ENCODE results near the gene MYBL2. TPM values are rescaled to one million over a fixed set of nuclear protein-coding genes. Genes with fewer than 3 reads are reported as not detected.

Gene MYBL2
- total and polyA plus RNA-seq, 8 donors = 6.1 to 37.5 (median 19.5) TPM

GRCh38 chr20:43681991-43682410, 15.1 kb downstream of the MYBL2 start:
- H3K4me3 ChIP-seq = no peak overlapping the region
- ATAC-seq (peak; percentile 27), DNase-seq (no peak)
- no peak overlapping the region for H3K27ac ChIP-seq
- TF ChIP-seq CTCF (IDR thresholded peaks at IDR 0.05) = no peak
- intact Hi-C loops (cut with DNase I) = no loop called here
- H3K9me3 ChIP-seq = no peaks in the 10 kb centered on the region
- H3K4me1 ChIP-seq = no peaks in the 10 kb centered on the region
- H3K27me3 ChIP-seq = no peaks in the 10 kb centered on the region
- no peaks in the 10 kb centered on the region for H3K36me3 ChIP-seq

GRCh38 chr20:43682446-43682845, 15.5 kb downstream of the MYBL2 start:
- ATAC-seq (no peak), DNase-seq (no peak)
- Histone ChIP-seq H3K36me3 (no peaks in the 10 kb centered on the region), H3K27ac (no peak overlapping the region), H3K4me3 (no peak overlapping the region), H3K4me1 (no peaks in the 10 kb centered on the region), H3K27me3 (no peaks in the 10 kb centered on the region), H3K9me3 (no peaks in the 10 kb centered on the region)
- no peak for TF ChIP-seq CTCF (IDR thresholded peaks at IDR 0.05)
- intact Hi-C loops (cut with DNase I) = no loop called here

DNA sequence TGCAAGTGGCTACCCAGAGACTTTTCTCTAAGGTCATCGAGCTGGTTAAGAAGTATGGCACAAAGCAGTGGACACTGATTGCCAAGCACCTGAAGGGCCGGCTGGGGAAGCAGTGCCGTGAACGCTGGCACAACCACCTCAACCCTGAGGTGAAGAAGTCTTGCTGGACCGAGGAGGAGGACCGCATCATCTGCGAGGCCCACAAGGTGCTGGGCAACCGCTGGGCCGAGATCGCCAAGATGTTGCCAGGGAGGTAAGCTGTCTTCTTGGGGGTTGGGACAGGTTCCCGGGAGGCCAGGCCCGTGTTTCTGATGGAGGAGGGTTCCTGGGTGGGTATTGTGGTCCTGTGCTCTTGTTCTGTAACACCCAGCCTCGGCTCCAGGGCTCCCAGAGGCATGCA, 19.9 kb downstream of the MYBL2 start:
- no peaks in the 10 kb centered on the region for H3K36me3 ChIP-seq

DNA sequence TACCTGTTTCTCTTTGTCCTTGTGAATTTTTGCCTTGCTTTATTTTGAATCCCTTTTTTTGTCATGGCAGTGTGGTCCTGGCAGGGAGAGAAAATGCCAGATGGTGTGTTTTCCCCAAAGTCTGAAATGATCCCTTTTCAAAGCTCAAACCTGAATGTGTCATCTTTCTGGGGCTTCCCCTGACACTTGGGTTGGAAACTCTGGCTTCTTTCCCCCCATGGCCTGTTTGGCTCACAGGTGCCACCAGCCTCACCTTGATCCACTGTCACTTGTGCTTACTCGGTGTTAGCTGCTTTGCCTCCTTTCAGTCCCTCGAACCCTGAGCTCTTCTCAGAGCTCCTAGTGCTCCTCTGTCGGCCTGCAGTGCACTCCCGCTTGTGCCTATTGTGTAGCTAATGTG, 22.3 kb downstream of the MYBL2 start:
- no peaks in the 10 kb centered on the region for H3K4me1 ChIP-seq
- no peaks in the 10 kb centered on the region for H3K36me3 ChIP-seq
- H3K27me3 ChIP-seq = no peaks in the 10 kb centered on the region
- no peak for TF ChIP-seq CTCF (IDR thresholded peaks at IDR 0.05)
- intact Hi-C loops (cut with DNase I) = no loop called here
- no peak overlapping the region for H3K4me3 ChIP-seq
- DNase-seq (peak in 1 of 4 donors; percentile 20), ATAC-seq (no peak)
- H3K9me3 ChIP-seq = no peaks in the 10 kb centered on the region
- H3K27ac ChIP-seq = no peak overlapping the region

More for the DNA sequence above, 19.9 kb downstream of the MYBL2 start:
- no peaks in the 10 kb centered on the region for H3K27me3 ChIP-seq
- no peak for ATAC-seq
- TF ChIP-seq CTCF (IDR thresholded peaks at IDR 0.05) = no peak
- H3K27ac ChIP-seq = no peak overlapping the region
- no peak for DNase-seq
- H3K4me1 ChIP-seq = no peaks in the 10 kb centered on the region
- H3K4me3 ChIP-seq = no peak overlapping the region
- intact Hi-C loops (cut with DNase I) = no loop called here
- no peaks in the 10 kb centered on the region for H3K9me3 ChIP-seq

GRCh38 chr20:43690943-43691598, 24.2 kb downstream of the MYBL2 start:
- Histone ChIP-seq H3K9me3 (no peaks in the 10 kb centered on the region), H3K4me1 (no peaks in the 10 kb centered on the region), H3K27me3 (no peaks in the 10 kb centered on the region), H3K27ac (no peak overlapping the region), H3K36me3 (no peaks in the 10 kb centered on the region), H3K4me3 (no peak overlapping the region)
- ATAC-seq (no peak), DNase-seq (peak in 1 of 4 donors; percentile 12)
- intact Hi-C loops (cut with DNase I) = no loop called here
- TF ChIP-seq CTCF (IDR thresholded peaks at IDR 0.05) = no peak

Data from left lung (tissue), 10 donors.